HG02970 (cell line): ENCODE data around the gene SLC10A1.
"Not testable (repeated sequence)": the region's sequence is repeated elsewhere in the genome, so short reads cannot be mapped to it uniquely, and the experiment has no call there.

ENCODE experiments used
- ATAC-seq: cut with Tn5 transposase; IDR thresholded peaks from one replicate; pipeline ENCODE4 v1.9.1; 2021; ENCODE audit warnings: mild to moderate bottlenecking, moderate library complexity, moderate number of reproducible peaks; ENCODE audit not compliant: unreplicated experiment, low FRiP score

Gene SLC10A1

DNA sequence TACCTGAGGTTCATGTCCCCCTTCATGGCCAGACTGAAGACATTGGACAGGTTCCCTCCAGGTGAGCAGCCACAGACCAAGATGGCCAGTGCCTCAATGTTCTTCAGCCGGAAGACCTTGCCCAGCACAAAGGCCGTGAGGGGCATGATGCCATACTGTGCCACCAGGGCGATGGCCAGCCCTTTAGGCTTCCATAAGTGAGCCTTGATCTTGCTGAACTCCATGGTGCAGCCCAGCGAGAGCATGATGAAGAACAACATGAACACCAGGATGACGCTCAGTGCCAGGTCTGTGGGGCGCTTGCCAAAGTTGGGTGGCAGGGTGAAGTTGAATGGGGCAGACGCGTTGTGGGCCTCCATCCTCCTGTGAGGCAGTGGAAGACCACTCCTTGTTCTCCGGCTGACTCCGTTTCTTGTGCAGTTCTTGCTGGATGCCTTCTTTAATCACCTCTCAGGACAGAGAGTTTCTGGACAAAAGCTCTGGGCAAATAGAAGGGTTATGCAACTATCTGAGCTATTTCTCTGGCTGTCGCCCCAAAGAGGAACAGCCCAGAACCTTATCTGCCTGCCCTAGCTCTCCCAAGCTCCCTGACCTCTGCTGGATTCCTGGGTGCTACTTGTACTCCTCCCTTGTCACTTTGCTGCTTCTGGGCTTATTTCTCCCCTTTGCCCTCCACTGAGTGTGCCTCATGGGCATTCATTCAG is at the start of gene SLC10A1:
TSS of gene SLC10A1 (minus strand) at position 445 of the 704 bp plus-strand sequence. CDS start at position 359, 86 bp downstream.
- no peak for ATAC-seq

DNA sequence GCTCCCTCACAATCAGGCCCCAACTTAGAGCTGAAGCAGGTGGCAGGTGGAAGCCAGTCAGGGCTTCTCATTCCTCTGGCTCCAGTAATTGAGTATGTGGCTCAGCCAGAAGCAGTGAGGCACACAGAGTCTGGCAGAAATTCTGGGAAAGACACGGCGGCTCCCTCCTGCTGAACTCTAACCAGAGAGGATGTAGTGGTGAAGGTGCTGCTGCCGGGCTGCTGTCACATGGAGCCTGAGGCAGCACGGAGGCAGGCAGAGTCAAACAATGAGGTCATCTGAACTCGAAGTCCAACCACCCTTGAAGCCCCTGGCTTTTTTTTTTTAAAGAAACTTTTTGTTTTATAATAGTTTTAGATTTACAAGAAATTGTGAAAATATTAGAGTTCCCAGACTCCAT is 48.7 kb upstream of the SLC10A1 start:
- no peak for ATAC-seq

DNA sequence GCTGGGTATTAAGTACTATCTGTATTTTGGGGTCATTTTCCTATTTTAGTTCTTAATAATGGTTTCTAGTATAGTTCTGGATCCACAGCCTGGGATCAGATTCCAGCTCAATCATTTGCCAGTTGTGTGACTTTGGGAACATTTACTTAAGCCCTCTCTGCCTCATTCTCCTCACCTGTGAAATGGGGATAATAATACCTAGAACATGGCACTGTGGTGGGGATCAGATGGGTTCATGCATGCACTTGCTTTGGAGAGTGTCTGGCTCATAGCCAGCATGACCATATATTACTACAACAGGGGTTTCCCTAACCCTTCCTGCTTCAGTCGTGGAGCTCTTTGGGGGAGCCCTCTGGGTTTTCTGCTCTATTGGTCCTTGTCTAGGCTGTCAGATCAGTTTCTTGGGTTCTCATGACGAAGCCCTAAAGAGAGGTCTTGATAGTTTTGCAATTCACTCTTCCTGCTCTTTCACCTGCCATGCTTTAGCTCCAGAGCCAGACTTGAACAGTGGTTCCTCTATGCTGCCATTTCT is 48.1 kb upstream of the SLC10A1 start:
- ATAC-seq = no peak

DNA sequence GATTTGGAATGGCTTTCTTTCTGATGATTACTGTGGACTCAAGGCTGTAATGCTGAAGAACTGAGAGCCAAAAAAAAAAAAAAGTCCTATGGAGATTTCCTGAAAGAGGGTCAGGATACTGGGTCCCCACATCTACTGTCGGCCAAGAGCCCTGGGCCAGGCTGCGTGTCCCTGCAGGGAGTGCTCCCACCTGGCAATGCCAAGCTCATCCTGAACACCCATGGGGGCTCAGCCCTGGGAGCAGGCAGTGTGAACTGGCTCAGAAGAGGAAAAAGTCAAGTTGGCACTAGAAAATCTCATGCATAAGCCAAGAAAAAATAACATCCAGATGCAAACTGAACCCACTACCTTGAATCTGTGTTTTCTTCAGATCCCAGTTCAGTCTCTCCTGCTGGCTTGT is 47.1 kb upstream of the SLC10A1 start:
- ATAC-seq = no peak

DNA sequence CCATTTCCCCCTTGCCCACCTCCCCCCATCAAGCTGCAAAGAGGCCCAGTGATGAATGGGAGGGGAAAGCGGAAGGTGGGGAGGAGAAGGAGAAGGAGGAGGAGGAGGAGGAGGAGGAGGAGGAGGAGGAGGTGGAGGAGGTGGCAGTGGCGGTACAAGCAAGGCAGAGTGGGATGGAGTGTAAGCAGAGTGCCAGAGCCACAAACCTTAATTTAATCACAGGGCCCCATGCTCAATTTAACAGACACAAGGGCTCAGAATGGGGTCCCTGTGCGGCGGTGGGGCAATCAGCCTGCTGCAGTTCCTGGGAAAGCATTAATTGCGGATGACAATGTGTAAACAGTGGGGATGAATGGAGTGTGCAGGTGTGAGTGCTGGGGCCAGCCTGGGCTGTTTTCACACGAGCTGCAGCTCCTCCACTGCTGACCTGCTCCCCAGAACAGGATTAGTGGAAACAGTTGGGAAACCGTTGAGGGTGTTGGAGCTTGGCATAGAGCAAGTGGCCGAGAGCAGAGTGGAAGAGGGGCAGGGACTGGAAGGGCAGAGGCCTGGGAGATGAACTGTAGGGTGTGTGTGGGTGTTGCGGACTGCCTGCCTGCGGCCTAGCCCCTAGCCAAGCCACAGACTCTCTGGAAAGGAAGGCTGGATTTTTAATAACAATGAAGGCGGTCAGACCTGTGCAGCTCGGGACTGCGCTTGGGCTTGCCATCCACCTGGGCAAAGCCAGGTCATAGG is 45.8 kb upstream of the SLC10A1 start:
- ATAC-seq = no peak

DNA sequence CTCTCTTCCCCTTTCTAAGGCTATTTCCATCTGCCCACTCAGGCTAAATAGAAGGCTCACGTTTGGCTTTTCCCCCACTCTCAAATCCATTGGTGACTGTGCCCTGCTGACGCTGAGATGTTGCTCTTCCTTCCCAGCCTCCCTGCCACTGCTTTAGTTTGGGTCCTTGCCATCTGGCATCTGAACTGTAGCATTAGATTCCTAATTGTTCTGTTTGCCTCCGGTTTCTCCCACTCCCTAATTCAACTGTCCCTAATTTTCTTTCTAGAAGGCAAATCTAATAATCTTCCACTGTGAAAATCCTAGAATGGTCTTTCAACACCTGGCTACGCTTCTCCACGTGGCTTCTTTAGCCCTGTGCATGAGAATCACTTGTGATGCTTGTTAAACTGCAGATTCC is 44.6 kb upstream of the SLC10A1 start:
- no peak for ATAC-seq

DNA sequence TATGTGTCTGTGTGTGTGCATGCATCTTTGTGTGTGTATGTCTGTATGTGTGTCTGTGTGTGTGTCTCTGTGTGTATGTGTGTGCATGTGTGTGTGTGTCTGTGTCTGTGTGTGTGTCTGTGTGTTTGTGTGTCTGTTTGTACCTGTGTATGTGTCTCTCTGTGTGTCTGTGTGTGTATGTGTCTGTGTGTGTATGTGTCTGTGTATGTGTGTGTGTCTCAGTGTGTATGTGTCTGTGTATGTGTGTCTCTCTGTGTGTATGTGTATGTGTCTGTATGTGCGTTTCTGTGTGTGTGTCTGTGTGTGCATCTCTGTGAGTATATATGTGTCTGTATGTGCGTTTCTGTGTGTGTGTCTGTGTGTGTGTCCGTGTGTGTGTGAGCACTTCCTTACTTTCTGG is 42.6 kb upstream of the SLC10A1 start:
- no peak for ATAC-seq

DNA sequence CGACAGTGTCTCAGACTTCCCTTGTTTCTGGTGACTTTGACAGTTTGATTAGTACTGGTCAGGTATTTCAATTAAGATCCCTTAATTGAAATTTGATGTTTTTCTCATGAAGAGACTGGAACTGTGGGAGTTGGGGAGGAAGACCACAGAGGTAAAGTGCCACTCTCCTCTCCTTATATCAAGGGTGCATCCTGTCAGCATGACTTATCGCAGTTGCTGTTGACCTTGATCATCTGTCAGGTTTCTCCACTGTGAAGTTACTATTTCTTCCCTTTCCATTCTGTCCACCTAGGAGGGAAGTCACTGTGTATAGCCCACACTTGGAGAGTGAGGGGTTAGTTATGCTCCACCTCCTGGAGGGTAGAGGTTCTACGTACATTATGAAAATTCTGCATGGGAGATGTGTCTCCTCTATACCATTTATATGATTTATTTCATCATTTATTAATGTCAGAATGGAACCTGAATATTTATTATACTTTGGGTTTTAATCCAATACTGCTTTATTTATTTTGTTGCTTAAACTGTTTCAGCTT is 41.9 kb upstream of the SLC10A1 start:
- ATAC-seq = no peak

DNA sequence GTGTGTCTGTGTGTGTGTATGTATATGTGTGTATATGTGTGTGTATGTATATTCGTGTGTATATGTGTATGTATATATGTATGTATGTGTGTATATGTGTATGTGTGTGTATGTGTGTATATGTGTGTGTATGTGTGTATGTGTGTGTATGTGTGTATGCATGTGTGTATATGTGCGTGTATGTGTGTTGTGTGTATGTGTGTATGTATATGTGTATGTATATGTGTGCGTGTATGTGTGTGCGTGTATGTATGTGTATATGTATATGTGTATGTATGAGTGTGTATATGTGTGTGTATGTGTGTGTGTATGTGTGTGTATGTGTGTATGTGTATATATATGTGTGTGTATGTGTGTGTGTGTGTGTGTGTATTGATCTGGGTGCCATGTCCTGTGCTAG is 31.8 kb upstream of the SLC10A1 start:
- ATAC-seq = no peak

DNA sequence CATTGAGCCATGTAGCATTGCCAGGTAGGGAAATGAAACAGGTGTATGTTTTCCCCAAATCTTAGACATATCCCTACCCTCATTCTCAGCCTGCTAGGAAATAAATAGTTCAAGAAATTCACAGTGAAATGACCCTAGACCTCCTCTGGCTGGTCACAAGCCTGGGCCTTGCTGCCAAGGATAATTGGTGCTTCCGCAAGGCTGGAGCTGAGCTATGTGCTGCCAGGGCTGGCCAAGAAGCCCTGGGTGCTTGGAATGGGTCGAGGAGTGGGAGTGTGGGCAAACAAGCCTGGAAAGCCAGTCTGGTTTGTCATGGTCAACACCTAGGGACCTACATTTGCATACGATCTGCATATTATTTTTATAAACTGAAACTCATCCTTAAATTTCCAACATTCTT is 31.3 kb upstream of the SLC10A1 start:
- ATAC-seq = no peak

DNA sequence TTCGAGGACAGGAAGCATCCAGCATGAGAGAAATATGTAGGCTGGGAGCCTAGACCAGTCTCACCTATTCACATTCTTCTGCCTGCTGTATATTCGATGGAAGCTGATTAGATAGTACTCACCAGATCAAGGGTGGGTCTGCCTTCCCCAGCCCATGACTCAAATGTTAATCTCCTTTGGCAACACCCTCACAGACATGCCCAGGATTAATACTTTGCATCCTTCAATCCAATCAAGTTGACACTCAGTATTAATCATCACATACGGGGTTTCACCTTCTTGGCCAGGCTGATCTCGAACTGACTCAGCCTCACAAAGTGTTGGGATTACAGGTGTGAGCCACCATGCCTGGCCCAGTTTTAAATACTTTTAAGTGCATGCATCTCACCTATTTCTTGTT is 30.5 kb upstream of the SLC10A1 start:
- no peak for ATAC-seq

DNA sequence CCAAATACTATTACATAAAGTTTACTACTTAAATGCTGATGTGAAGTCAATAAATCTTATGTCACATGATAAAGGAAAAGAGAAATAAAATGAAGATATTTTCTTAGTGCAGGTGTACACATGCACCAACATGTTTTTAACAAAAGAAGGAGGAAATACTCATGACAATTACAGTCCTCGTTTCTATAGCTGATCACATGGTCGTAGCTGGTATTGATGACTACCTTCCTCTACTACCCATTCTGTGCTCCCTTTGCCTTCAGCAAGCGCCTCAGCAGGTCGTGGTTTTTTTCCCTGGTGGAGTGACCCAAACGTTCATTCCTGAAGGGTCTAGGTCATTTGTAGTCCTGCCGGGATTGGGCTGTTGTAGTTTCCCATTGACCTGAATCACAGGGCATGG is 25.4 kb upstream of the SLC10A1 start:
- ATAC-seq = no peak

DNA sequence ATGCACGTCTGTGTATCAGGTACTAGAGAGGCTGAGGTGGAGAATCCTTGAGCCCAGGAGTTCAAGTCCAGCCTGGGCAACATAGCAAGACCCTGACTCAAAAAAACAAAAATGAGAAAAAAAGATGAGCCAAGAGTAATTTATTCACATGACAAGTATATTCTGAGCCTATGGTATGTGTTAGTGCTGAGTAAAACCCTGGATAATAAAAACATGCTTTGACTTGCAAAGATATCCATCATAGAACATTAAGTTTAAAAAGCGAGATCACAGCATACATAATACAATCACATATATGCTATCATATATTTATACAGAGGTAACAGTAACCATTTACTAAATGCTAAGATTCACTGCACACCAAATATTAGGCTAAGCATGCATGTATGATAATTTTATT is 23.9 kb upstream of the SLC10A1 start:
- ATAC-seq = no peak

DNA sequence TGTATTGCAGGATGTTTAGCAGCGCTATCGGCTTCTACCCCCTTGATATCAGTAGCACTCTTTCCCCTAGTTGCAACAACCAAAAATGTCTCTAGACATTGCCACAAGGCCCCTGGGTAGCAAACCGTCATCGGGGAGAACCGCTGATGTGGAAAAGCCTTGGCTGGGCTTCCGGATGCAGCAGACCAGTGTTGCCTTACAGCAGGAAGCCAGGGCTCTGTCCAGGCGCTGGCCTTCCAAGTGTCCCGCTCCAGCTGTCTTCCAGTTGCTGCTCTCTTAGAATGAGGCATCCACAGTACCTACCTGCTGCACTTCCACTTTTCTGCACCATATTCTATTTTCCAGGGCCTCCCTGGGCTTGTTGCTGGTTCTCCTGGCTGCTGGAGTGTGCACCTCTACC is 22.6 kb upstream of the SLC10A1 start:
- ATAC-seq = no peak

DNA sequence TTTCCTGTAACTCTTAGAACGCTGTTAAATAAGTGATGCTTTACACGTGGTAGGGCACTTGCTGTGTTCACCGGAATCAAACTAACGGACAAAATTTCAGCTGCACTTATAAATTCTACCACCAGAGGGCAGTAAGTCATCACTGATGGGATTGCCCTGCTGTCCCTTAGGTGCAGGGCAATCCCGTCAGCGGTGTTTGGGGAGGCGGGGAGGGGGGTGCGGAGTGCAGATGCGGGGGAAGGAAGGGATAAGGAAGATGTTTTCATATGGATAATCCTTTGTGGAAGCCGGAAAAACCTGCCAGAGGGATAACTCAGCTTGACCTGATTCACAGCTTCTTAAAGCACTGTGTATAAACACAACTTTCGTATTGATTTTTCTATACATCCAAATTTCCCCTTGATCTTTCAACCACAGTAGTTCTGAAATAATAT is 21.7 kb upstream of the SLC10A1 start:
- ATAC-seq = no peak

DNA sequence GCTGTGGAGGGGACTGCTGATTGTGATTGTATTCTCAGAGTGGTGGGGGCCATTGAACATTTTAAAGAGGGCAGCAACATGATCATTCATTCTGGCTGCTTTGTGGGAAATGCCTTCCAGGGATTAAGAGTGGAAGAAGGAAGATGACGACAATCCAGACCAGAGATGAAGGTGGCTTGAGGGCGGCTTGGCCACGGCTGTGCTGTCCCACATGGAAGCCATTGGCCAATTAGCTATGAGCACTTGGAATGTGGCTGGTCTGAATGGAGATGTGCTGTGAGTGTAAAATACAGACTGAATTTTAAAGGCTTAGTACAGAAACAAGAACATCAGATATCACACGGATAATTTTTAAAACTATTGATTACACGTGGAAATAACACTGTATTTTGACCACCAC is 19.2 kb upstream of the SLC10A1 start:
- ATAC-seq = no peak

DNA sequence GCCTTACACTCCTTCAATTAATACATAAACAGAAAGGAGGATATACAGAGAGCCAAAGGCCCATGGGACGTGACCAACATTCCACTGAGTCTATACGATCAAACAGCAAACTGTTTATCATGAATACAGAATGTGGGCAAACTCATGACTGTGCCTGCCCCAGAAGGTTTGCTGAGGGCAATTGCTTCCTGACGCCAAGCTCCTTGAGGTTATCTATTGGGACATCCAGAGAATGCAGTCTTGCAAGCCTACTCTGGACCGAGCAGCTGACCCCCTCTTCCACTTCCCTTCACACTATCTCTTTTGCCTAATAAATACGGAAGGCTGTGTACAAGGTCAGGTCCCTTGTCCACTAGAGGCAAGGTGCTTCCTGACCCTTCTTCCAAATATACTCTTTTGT is 18.5 kb upstream of the SLC10A1 start:
- ATAC-seq = no peak

DNA sequence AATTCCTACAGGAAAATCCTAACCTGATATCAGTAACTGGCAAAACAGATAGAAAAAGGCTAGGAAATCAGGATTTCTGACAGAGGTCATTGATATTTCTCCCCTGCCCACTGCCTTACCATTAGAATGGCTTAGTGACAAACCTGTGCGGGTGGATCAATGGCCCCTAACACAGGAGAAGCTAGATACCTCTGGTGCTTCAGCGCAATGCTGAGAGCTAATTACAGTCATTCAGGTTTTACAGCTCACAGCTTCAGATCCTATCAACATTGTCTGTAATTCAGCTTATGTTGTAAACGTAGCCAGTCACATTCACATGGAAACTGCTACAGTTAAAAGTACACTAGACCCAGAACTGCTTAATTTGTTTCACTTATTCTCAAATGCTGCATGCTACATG is 17.4 kb upstream of the SLC10A1 start:
- ATAC-seq = no peak

DNA sequence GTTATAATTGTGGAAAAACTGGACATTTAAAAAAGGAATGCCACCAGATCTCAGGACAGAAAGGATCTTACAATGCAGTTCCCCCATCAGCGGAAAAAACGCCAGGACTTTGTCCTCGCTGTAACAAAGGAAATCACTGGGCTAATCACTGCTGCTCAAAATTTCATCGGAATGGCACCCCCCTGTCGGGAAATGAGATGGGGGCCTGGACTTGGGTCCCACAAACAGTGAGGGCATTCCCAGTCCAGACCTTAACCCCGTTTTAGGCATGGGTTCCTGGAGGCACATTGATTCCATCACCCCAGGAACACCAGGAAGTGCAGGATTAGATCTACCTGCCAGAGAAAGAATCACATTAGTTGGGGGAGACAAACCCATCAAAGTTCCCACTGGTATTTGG is 16.3 kb upstream of the SLC10A1 start:
- not testable (repeated sequence) for ATAC-seq

DNA sequence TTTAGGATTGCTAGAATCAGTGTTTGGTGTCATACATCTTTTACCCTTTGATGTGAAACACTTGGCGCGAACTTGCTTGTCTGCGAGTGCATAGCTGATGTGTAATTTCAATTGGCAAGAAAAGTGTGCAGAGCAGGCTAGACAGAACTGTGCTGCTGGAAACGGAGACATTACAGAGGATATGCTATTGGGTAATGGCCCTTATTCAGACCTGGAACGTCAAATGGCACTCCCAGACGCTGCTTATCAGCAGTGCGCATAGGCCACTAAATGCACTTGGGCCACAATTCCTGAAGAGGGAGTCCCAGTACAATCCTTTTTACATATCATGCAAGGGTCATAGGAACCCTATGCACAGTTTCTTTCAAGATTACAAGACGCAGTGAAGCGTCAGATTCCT is 15.7 kb upstream of the SLC10A1 start:
- ATAC-seq = no peak

DNA sequence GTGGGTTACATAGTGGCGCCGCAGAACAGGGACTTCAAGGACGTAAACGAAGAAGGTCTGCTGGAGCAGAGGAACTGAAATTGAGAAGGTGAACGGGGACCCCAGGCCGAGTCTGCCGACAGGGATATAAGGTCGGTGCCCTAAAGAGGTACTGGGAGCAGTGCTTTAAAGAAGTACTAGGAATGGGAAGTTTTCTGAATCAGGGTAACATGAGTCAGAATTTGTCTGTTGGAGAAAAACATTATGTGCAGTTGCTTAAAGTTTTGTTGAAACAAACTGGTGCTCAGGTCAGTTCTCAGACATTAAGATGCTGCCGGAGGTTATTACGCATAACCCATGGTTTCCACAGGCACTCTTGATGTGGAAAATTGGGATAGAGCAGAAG is 14.8 kb upstream of the SLC10A1 start:
- ATAC-seq = no peak
